ENCODE measurements around the gene CD48. TPM values are rescaled to one million over a fixed set of nuclear protein-coding genes. Genes with fewer than 3 reads are reported as not detected.

Gene CD48
- total RNA-seq, 4 donors from 2014 or later = 1.1 to 14.6 (median 2.6) TPM

- TF ChIP-seq POLR2AphosphoS5 (IDR thresholded peaks at IDR 0.05) (no peak), POLR2A (IDR thresholded peaks at IDR 0.05; ENCODE audit: low read depth) (no peak), CTCF (IDR thresholded peaks at IDR 0.05) (no peak), EP300 (IDR thresholded peaks at IDR 0.05) (no peak)
- H3K27ac ChIP-seq (replicated peaks in 1 of 4) = no peak overlapping the region
- H3K4me3 ChIP-seq = no peak overlapping the region
- no peaks in the 10 kb centered on the region for H3K27me3 ChIP-seq
- DNase-seq (ENCODE audit: extremely low spot score) = peak; percentile 45
- H3K4me1 ChIP-seq = peaks cover 0 to 4% (median 0%) of the 10 kb centered on the region in 4 donors
- 86% methylated on average over 3 of the region's 3 CpGs for WGBS
- H3K9me3 ChIP-seq = no peaks in the 10 kb centered on the region
- intact Hi-C loops (cut with DNase I) = no loop called here
- H3K36me3 ChIP-seq = no peaks in the 10 kb centered on the region
Observed at GRCh38 chr1:160647329-160647720, 64.3 kb downstream of the CD48 start.

GRCh38 chr1:160646711-160647328 lies 64.8 kb downstream of the CD48 start, which contains the start of gene SLAMF1:
TSS of gene SLAMF1 (minus strand) at chr1:160647044. CDS start at chr1:160646945, 99 bp downstream.
- H3K4me3 ChIP-seq = peak within 1 kb of the TSS in 2 of 4 donors; percentile 0 to 23
- no peaks in the 10 kb centered on the region for H3K36me3 ChIP-seq
- WGBS = 47% methylated on average over 11 of the region's 11 CpGs
- no peak for TF ChIP-seq CTCF (IDR thresholded peaks at IDR 0.05)
- no peak for TF ChIP-seq EP300 (IDR thresholded peaks at IDR 0.05)
- no peak for TF ChIP-seq POLR2AphosphoS5 (IDR thresholded peaks at IDR 0.05)
- H3K4me1 ChIP-seq = peaks cover 0 to 3% (median 0%) of the 10 kb centered on the region in 4 donors
- no peaks in the 10 kb centered on the region for H3K27me3 ChIP-seq
- H3K9me3 ChIP-seq = no peaks in the 10 kb centered on the region
- no peak within 1 kb of the TSS for H3K27ac ChIP-seq (replicated peaks in 1 of 4)
- intact Hi-C loops (cut with DNase I) = no loop called here
- peak; percentile 87 for DNase-seq (ENCODE audit: extremely low spot score)

DNA sequence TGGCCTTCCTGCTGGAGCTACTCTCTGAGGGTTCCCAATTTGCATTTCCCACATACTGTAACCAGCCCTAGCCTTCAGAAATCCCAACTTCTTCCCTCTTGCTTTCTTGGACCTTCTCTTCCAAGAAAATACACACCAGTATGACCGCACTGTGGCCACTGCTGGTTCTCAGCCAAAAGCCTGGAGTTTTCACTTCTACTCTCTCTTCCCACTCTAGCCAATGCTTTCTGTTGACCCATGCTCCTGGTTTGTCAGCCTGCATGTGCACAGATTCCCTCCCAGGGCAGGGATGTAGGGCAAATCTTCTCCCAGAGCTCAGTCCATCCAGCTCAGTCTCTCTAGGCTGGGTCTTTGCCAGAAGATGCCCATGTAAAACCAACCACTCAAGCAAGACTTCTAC lies 65.4 kb downstream of the CD48 start:
- no peaks in the 10 kb centered on the region for H3K4me1 ChIP-seq
- H3K4me3 ChIP-seq = peak overlapping the region in 2 of 4 donors; percentile 0 to 23
- H3K27ac ChIP-seq (replicated peaks in 1 of 4) = no peak overlapping the region
- intact Hi-C loops (cut with DNase I) = no loop called here
- H3K27me3 ChIP-seq = no peaks in the 10 kb centered on the region
- H3K9me3 ChIP-seq = no peaks in the 10 kb centered on the region
- 85% methylated on average over 1 of the region's 1 CpG for WGBS
- H3K36me3 ChIP-seq = no peaks in the 10 kb centered on the region
- TF ChIP-seq EP300 (IDR thresholded peaks at IDR 0.05) (no peak), CTCF (IDR thresholded peaks at IDR 0.05) (no peak), POLR2A (IDR thresholded peaks at IDR 0.05; ENCODE audit: low read depth) (no peak), POLR2AphosphoS5 (IDR thresholded peaks at IDR 0.05) (no peak)
- peak; percentile 68 for DNase-seq (ENCODE audit: extremely low spot score)

- no peaks in the 10 kb centered on the region for H3K9me3 ChIP-seq
- H3K4me3 ChIP-seq = peak overlapping the region in 2 of 4 donors; percentile 0 to 23
- no peaks in the 10 kb centered on the region for H3K36me3 ChIP-seq
- DNase-seq (ENCODE audit: extremely low spot score) = peak; percentile 47
- 79% methylated on average over 13 of the region's 13 CpGs for whole genome bisulfite sequencing
- TF ChIP-seq EP300 (IDR thresholded peaks at IDR 0.05) (no peak), POLR2A (IDR thresholded peaks at IDR 0.05; ENCODE audit: low read depth) (no peak), POLR2AphosphoS5 (IDR thresholded peaks at IDR 0.05) (no peak), CTCF (IDR thresholded peaks at IDR 0.05) (no peak)
- intact Hi-C loops (cut with DNase I) = no loop called here
- no peaks in the 10 kb centered on the region for H3K4me1 ChIP-seq
- no peak overlapping the region for H3K27ac ChIP-seq (replicated peaks in 1 of 4)
- no peaks in the 10 kb centered on the region for H3K27me3 ChIP-seq
Observed at GRCh38 chr1:160645386-160646130, 66.1 kb downstream of the CD48 start.
